ENCODE data around the gene STEAP1B.
A peak's percentile ranks its signal among the peaks of the same experiment; 100 is the strongest.
"Not testable (repeated sequence)": the region's sequence is repeated elsewhere in the genome, so short reads cannot be mapped to it uniquely, and the experiment has no call there.

Gene STEAP1B

DNA sequence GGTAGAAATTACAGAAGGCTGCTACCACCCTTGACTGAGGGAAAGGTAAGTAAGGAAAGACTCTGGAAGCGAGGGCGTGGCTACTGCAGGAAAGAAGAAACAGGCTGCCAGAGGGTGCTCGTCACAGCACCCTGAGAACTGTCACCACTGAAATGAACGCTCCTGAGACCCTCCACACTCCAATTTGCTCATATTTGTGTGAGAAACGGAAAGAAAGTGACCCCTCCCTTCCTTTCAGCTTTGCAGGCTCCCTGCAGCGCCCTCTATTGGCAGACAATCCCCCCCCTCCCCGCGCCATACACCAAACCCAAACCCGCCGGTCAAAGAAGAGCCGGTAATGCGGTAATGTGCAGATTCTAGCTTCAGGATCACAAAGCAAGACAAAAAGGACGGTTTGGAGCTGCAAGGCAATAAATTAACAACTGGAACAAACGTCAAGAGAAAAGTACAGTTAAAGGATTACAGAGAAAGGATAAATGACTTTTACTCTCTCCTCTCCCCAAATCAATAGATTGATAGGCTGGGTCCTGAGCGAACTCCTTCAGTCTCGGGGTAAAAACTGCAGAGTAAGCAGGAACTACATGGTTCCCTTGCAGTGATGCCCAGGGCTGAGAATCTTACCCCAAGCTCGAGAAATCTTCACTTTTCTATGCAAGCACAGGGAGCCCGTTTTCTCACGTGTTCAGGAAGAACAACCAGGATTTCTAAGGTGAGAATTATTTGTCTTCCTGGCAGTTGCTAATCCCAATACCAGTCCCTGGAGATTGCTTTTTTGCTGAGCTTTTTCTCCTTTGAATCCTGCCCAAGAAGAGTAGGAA lies 47.6 kb downstream of the STEAP1B start:
- DNase-seq = peak in 1 of 2 donors; percentile 26

- DNase-seq = not testable (repeated sequence)
Measured at GRCh38 chr7:22450013-22450412, 50.0 kb downstream of the STEAP1B start.

- DNase-seq = no peak
Measured at GRCh38 chr7:22447762-22448161, 52.2 kb downstream of the STEAP1B start.

GRCh38 chr7:22447008-22447407 lies 53.0 kb downstream of the STEAP1B start:
- no peak for DNase-seq

GRCh38 chr7:22445853-22446252 lies 54.1 kb downstream of the STEAP1B start:
- no peak for DNase-seq

- DNase-seq = peak in 1 of 2 donors; percentile 22
Measured at GRCh38 chr7:22445140-22445743, 54.7 kb downstream of the STEAP1B start.

DNA sequence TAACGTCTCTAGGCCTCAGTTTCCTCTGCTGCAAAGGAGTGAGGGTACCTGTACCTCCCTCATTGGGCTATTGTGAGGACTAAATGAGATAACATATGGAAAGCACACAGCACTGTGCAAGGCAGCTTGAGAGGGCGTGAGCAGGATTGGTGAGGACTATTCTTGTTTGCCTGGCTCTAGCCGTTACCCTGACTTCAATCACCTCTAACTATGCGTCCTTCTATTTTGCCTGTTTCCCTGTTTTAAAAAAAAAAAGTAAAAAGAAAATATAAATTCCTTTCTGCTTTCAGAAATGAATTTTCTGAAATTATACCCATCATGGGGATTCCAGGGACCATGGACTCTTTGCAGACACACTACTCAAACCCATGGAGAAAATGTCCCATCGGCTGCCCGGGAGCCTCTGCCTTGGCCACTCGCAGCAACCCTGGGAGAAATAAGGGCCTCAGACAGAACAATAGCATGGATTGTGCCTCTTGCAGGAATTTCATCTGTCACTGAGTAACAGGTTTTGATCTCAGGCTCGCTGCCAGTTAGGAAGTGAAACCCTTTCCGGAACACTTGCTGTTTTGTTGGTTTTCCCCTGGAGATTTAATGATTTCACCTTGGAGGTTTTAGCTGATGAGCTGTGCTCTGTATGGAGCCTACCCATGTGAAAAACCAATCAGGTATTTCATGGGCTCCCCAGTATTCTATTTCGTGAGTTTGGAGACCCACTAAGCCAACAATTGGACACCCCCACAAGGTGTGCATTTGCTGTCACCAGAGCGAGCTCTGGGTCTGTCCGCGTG lies 55.6 kb downstream of the STEAP1B start:
- DNase-seq = no peak

DNA sequence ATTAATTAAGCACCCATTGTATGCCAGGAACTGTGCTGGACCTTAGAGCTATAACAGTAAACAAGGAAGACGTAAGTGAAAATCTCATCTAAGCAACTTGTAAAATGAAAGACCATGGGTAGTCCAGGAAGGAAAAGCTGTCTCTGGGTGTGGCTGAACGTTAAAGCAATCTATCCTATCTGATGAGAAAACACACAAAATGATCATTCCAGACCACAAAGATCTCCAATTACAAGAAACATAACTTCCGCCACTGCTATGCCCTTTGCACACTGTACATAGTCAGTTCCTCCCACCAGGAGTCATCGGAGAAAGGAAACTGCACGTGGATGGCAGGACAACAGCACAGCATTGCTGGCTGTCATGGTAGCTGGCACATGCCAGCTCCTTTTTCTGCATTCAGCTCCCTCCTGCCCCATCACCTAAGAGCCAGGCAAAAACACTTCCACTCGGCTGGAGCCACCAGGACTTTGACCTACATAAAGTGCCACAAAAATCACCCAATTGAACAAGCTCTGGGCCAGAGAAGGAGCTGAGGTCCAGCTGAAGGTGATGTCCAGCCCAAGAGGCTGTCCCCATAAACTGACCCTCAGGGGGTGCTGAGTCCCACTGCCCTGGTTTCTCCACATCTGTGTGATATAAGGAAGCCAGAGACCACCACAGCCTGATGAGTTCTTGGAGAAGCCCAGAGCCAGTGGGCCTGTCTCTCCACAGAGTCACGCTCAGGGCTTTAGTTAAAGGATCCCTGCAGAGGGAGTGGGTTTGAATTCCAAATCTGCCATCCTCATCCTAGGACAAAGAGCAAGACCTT lies 56.4 kb downstream of the STEAP1B start:
- DNase-seq = no peak

- DNase-seq = no peak
Measured at GRCh38 chr7:22442882-22443369, 57.1 kb downstream of the STEAP1B start.

DNA sequence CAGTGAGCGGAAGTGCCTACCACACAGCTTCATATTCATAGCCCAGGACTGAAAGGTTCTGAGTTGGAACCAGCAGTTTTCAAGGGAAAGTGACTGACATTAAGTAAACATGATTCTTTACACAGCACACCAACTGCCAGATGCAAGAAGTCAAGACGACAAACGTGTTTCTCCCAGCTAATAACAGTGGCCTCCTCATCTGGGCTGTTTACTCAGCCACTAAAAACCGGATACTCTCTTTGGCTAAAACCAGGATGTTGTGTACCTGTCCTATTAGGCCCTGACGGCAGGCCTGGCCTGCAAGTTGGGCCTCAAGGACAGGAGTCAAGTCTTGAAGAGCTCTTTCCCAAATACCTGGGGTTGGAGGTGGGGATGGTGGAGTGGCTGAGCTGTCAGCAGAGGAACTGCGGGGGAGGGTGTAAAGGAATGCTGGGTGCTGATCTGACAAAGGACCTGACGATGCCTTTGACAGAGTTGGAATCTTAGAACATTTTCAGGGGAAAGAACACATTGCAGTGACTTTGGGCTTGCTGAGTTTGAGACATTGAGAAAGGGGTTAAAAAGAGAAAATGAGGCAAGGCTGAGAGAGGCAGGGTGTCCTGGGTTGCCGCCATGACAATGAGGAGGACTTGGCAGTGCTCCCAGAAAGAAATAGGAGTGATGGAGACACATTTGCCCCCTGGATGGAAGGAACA lies 57.7 kb downstream of the STEAP1B start:
- no peak for DNase-seq

DNA sequence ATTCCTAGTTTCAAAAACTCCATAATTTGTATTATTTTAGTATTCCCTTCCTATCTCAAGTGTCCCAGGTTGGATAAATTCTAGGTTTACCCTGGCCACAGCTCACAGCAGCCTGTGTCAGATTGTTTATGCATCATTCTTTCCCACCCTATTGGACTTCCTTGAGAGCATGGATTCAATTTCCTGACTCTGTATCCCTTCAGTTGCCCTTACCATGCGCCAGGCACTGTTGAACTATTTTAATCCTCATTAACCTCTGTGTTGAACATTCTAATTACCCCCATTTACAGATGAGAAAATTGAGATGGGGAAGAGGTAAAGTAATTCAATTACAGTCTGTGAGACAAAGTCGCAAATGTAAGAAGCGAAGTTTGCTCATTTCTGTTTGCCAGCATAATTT lies 58.8 kb downstream of the STEAP1B start:
- no peak for DNase-seq

DNA sequence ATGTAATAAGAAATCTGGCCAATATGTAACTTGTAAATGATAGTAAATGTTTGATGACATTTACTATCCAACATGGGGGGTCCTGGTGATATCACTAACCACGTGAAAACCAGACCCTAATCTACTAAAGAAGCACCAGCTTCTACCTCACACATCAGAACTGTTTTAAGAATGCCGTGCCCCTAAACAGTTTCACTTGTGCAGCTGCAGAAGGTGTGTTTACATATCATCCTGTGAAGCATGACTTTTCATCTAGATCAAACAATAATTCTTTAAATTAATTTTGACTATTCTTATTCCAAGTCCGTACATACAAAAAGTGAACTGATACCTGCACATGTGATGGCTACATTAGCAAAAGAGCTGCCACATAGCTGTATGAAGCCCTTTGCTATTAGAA lies 61.0 kb downstream of the STEAP1B start:
- no peak for DNase-seq

- DNase-seq = not testable (repeated sequence)
Measured at GRCh38 chr7:22436552-22436951, 63.4 kb downstream of the STEAP1B start.

DNA sequence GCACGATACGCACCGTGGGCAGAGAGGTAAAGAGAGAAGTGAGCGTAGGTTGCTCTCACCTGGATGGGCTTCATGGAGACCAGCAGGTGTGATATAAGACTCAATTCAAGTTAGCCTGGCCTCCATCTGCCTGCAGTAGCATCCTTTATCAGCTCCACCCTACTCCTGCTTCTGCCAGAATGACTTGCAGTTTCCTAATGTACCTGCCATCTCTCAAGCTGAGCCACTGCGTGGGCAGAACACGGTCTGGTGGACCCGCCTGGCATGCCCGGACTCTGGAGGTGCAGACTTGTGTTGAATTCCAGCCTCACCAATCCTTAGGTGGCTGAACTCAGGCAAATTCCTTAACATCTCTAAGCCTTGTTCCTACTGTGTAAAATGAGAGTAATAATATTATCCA lies 64.3 kb downstream of the STEAP1B start:
- DNase-seq = no peak

DNA sequence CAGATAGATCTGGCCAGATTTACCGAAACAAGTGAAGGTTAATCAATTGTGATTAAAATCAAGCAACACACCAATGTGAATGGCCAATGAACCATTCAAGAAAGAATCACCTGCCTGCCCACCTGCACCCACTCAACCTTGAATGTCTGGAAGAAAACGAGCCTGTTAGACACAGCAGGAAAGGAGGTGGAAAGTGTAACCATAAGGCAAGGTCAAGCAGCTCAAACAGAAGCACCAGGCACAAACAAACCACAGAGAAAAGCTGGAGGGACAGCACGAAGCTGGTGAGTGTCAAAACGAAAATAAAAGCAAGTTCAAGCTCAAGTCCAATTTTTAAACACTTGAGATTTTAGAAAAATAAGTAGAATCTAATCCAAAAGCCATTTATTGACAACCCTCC lies 64.9 kb downstream of the STEAP1B start:
- no peak for DNase-seq

- DNase-seq = no peak
Measured at GRCh38 chr7:22433710-22434460, 66.1 kb downstream of the STEAP1B start.

GRCh38 chr7:22433165-22433700 lies 66.8 kb downstream of the STEAP1B start:
- DNase-seq = not testable (repeated sequence)

DNA sequence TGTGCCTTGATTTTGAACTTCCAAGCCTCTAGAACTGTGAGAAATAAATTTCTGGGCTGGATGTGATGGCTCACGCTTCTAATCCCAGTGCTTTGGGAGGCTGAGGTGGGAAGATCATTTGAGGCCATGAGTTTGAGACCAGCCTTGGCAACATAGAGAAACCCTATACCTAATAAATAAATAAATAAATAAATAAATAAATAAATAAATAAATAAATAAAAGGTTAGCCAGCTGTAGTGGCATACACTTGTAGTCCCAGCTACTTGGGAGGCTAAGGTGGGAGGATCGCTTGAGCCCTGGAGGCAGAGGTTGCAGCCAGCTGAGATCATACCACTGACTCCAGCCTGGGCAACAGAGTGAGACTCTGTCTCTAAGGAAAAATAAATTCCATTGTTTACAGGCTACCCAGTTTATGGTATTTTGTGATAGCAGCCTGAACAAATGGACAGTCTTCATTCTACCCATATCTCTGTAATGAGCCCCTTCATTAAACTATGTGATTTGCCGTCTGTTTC lies 67.7 kb downstream of the STEAP1B start:
- DNase-seq = no peak

DNA sequence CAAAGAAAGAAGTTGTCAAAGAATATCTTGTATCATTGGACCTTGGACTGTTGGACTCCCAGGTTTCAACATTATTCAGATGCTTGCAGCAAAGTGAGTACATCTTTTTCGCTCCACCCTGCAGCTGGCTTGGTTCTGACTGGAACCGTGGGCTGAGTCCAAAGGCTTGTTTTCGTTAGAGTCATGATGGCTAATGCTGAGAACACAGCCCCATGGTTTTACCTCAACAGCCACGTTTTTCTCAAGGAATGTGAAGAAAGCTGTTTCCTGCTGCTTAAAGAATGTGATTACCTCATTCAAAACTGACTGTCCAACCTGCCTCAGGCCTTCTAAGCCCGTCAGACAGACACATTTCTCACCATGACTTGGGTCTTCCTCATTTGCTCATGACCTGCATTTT lies 69.5 kb downstream of the STEAP1B start:
- DNase-seq = no peak

- DNase-seq = no peak
Measured at GRCh38 chr7:22429386-22429785, 70.6 kb downstream of the STEAP1B start.

- DNase-seq = no peak
Measured at GRCh38 chr7:22427855-22428254, 72.1 kb downstream of the STEAP1B start.

Data from CD4-positive, alpha-beta T cell treated with Interleukin-1 beta for 1 hour (primary cell).